IPS-NIHi7 (cell line): ENCODE results near the gene IL17C.

ENCODE experiments used
- DNase-seq: peaks from one replicate; pipeline ENCODE4 v3.0.0; 2012; ENCODE audit warnings: mixed read lengths; ENCODE audit errors: extremely low spot score

The IL17C gene

DNA sequence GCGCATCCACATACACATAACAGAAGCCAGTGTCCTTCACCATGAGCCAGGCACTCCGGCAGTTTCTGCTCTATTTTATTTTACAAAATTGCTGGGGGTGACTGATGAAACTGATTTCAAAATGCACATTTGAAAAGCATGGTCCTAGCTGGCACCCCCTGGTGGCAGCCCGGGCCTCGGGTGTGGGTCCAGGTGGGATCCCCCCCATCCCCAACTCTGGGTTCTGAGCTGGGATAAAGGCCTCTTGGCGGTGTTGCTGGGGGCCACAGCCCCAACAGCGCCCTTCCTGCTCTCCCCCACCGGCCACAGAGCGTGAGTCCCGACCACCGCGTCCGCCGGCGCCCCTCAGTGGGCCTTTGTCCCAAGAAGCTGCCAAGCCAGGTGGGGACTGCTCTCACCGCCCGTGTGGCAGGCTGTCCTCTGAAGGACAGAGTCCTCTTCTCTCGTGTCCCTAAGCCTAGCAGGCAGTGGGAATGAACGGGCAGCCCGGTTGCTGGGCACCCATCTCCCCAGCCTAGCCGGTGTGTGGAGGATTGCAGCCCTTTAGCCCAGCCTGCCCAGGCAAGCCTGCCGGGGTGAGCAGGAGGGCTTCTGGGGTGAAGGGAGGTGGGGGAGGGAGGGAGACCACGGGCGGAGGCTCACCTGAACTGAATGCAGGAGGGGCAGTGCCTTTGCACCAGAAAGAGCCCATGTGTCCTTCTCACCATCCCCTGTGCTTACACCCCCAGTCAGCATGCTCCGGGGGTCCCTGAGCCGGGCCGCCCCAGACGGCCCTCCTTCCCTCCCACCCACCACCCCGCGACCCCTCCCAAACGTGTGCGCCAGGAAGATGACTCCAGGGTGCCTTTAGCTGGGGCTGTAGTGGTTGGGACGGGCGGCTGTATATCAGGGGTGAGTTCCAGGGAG is 47.0 kb downstream of the IL17C start:
- DNase-seq = peak; percentile 67

DNA sequence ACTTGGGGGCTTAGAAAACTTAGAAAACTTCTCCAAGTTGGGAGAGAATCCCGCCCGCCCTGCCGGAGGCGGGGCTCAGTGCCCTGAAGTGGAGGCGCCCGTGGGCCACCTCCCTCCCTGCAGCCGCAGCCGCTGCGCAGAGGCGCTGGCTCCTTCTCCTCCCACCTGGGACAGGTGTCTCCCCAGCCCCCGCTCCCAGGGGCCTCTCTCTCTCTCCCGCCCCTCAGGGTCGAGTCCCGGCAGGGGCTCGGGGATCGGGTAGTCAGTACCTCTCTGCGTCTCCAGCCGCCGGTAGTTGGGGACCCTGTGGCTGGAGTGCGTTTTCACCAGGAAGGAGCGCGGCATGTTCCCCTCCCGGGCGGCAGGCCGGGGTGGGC is 47.7 kb downstream of the IL17C start:
- peak; percentile 61 for DNase-seq

DNA sequence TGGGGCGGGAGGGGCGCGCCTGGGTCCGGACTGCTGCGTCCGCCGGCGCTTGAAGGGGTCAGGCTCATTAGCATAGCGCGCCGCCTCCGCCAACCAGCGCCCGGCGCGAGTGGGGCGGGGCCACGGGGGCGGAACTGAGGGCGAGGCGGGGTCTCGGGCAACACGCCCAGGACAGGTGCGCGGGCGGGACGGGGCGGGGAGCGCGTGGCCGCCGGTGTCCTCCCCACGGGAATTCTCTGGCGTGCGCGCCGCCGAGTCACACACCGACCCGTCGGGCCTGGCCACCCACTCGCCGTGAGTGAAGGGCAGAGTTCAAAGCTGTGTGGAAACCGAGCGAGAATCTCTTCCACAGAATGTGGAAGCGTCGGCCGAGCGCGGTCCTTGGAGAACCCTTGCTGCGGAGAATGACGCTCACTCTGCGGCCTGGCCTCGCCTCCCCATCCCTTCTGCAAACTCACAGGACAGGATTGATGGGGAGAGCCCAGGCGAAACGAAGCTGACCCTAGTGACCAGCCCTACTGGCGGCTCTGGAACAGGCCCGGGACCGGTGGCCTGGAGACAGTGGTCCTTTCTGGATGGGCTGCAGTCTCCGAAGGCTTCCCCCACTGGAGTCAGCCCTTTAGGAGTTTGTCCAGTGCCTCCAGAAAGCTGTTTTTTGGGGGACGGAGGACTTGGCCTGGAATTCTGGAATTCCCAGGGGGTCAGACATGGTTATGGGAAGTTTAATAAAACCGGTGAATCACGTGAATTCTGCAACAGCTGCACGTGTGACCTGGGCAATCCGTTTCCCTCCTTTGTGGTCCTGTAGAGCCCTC is 48.3 kb downstream of the IL17C start, which contains the start of gene SNAI3:
TSS of gene SNAI3 (minus strand) at position 69 of the 815 bp plus-strand sequence. CDS start 101 bp downstream, outside the sequence.
- DNase-seq = peak; percentile 98

DNA sequence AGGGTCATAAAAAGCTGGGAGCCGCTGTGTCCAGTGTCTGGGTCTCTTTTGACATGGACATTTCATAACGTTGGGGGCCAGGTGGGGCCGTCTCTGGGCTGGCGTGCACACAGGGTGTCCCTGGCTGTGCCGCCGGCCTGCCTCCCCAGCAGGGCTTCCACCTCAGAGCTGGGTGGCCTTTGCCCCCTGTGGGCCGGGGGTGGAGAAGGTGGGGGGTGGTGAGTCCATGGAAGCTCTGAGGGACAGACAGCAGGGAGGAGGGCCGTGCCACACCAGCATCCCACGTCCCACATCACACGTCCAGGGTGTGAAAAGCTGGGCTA is 48.8 kb downstream of the IL17C start:
- DNase-seq = no peak

- DNase-seq = no peak
These were observed 49.3 kb downstream of the IL17C start for GRCh38 chr16:88687676-88688012.

- DNase-seq = peak; percentile 64
These were observed 49.8 kb downstream of the IL17C start for GRCh38 chr16:88688013-88688778.
